Astrocyte (in vitro differentiated cells and primary cell): ENCODE measurements around the gene RPL39L. TPM values are rescaled to one million over a fixed set of nuclear protein-coding genes. Genes with fewer than 3 reads are reported as not detected.

Experiments used
- DNase-seq: peaks from one replicate; pipeline ENCODE4 v3.0.0-alpha.2; 2010; ENCODE audit warnings: low read depth
- FAIRE-seq: peaks from 2 replicates; lab custom pipeline; 2011; peaks lifted over from hg19 to GRCh38; lab: Jason Lieb, UNC
- H2AFZ ChIP-seq: 2 replicates; pipeline ENCODE4 v1.6.0; 2012; ENCODE audit warnings: low read depth, low read length, inconsistent platforms
- H3K27ac ChIP-seq: 2 replicates; pipeline ENCODE4 v1.5.1; 2011; ENCODE audit warnings: low read depth, low read length, inconsistent platforms
- H3K27me3 ChIP-seq: 2 replicates; pipeline ENCODE4 v1.6.0; 2011; ENCODE audit warnings: low read length, inconsistent platforms; ENCODE audit not compliant: insufficient read depth
- H3K36me3 ChIP-seq: 2 replicates; pipeline ENCODE4 v1.5.1; 2011; ENCODE audit warnings: low read length, inconsistent platforms; ENCODE audit not compliant: insufficient read depth
- H3K4me1 ChIP-seq: 2 replicates; pipeline ENCODE4 v1.5.1; 2011; ENCODE audit warnings: low read length, inconsistent platforms; ENCODE audit not compliant: insufficient read depth
- H3K4me2 ChIP-seq: 2 replicates; pipeline ENCODE4 v1.6.0; 2012; ENCODE audit warnings: low read length, inconsistent platforms
- H3K4me3 ChIP-seq: 2 replicates; pipeline ENCODE4 v1.5.1; 2011; ENCODE audit warnings: low read depth, mild to moderate bottlenecking, low read length, inconsistent platforms; ENCODE audit not compliant: insufficient read depth
- H3K79me2 ChIP-seq: 2 replicates; pipeline ENCODE4 v1.6.0; 2012; ENCODE audit warnings: mild to moderate bottlenecking, low read length, inconsistent platforms; ENCODE audit not compliant: insufficient read depth
- H3K9ac ChIP-seq: 2 replicates; pipeline ENCODE4 v1.6.0; 2012; ENCODE audit warnings: mild to moderate bottlenecking, low read length, inconsistent platforms
- H3K9me3 ChIP-seq: 2 replicates; pipeline ENCODE4 v1.5.1; 2012; ENCODE audit warnings: low read depth, mild to moderate bottlenecking, low read length, inconsistent platforms; ENCODE audit not compliant: insufficient read depth
- H4K20me1 ChIP-seq: 2 replicates; pipeline ENCODE4 v1.6.0; 2012; ENCODE audit warnings: low read length, inconsistent platforms; ENCODE audit not compliant: insufficient read depth
- H3K27ac Mint-ChIP-seq: one replicate; pipeline ENCODE4 v1.8.0; 2021; ENCODE audit warnings: mild to moderate bottlenecking, mixed read lengths; ENCODE audit not compliant: unreplicated experiment
- H3K27me3 Mint-ChIP-seq: one replicate; pipeline ENCODE4 v1.8.0; 2021; ENCODE audit warnings: low read depth, mixed read lengths; ENCODE audit not compliant: unreplicated experiment
- H3K36me3 Mint-ChIP-seq: one replicate; pipeline ENCODE4 v1.8.0; 2021; ENCODE audit warnings: low read depth, mixed read lengths; ENCODE audit not compliant: unreplicated experiment
- H3K4me1 Mint-ChIP-seq: one replicate; pipeline ENCODE4 v1.8.0; 2021; ENCODE audit warnings: low read depth, mixed read lengths; ENCODE audit not compliant: unreplicated experiment
- H3K4me3 Mint-ChIP-seq: one replicate; pipeline ENCODE4 v1.8.0; 2021; ENCODE audit warnings: mild to moderate bottlenecking, moderate library complexity, mixed read lengths; ENCODE audit not compliant: unreplicated experiment
- H3K9me3 Mint-ChIP-seq: one replicate; pipeline ENCODE4 v1.8.0; 2021; ENCODE audit warnings: mild to moderate bottlenecking, mixed read lengths; ENCODE audit not compliant: unreplicated experiment
- EZH2 ChIP-seq: IDR thresholded peaks from 2 replicates; pipeline ENCODE4 v1.6.1; 2012; ENCODE audit warnings: mild to moderate bottlenecking, low read length, inconsistent platforms; ENCODE audit not compliant: insufficient read depth
- total RNA-seq: library from RNA; stranded (reverse); gene quantifications from 2 replicates; pipeline ENCODE4 v1.2.1, GENCODE V29; 2021
- TF ChIP-seq, protein P1 (sequence below): IDR thresholded peaks from 2 replicates; pipeline ENCODE4 v1.5.1; 2011; ENCODE audit warnings: low read depth, mild to moderate bottlenecking, inconsistent platforms, low read length, moderate library complexity; ENCODE audit not compliant: insufficient read depth

Gene RPL39L
- total RNA-seq, 1 donor from 2014 or later, result 6.5 TPM

DNA sequence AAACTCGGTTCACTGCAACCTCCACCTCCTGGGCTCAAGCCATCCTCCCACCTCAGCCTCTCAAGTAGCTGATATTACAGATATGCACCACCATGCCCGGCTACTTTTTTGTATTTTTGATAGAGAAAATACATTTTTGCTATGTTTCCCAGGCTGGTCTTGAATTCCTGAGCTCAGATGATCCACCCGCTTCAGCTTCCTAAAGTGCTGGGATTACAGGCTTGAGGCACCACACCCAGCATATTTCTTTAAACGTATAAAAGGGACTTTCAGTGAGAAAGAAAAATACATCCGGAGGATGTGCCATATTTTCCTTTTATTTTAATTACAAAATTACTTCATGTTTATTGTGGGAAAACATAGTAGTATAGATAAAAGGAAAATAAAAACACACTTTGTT is 55.2 kb downstream of the RPL39L start:
- no peak overlapping the region for H2AFZ ChIP-seq
- H3K4me1 ChIP-seq, result no peaks in the 10 kb centered on the region
- H3K4me1 Mint-ChIP-seq, result peaks cover 1% of the 10 kb centered on the region
- no peaks in the 10 kb centered on the region for H4K20me1 ChIP-seq
- H3K27ac ChIP-seq, result no peak overlapping the region
- H3K27me3 ChIP-seq, result no peaks in the 10 kb centered on the region
- peaks cover 10% of the 10 kb centered on the region for H3K9me3 Mint-ChIP-seq
- no peaks in the 10 kb centered on the region for H3K9me3 ChIP-seq
- no peak overlapping the region for H3K4me3 Mint-ChIP-seq
- no peaks in the 10 kb centered on the region for H3K79me2 ChIP-seq
- no peak overlapping the region for H3K27ac Mint-ChIP-seq
- no peaks in the 10 kb centered on the region for H3K27me3 Mint-ChIP-seq
- H3K9ac ChIP-seq, result no peak overlapping the region
- FAIRE-seq (no peak), DNase-seq (no peak)
- TF ChIP-seq, protein P1, sequence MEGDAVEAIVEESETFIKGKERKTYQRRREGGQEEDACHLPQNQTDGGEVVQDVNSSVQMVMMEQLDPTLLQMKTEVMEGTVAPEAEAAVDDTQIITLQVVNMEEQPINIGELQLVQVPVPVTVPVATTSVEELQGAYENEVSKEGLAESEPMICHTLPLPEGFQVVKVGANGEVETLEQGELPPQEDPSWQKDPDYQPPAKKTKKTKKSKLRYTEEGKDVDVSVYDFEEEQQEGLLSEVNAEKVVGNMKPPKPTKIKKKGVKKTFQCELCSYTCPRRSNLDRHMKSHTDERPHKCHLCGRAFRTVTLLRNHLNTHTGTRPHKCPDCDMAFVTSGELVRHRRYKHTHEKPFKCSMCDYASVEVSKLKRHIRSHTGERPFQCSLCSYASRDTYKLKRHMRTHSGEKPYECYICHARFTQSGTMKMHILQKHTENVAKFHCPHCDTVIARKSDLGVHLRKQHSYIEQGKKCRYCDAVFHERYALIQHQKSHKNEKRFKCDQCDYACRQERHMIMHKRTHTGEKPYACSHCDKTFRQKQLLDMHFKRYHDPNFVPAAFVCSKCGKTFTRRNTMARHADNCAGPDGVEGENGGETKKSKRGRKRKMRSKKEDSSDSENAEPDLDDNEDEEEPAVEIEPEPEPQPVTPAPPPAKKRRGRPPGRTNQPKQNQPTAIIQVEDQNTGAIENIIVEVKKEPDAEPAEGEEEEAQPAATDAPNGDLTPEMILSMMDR, result no peak
- TF ChIP-seq EZH2, result no peak
- H3K36me3 ChIP-seq, result no peaks in the 10 kb centered on the region
- H3K4me2 ChIP-seq, result no peak overlapping the region
- no peak overlapping the region for H3K4me3 ChIP-seq
- no peaks in the 10 kb centered on the region for H3K36me3 Mint-ChIP-seq

DNA sequence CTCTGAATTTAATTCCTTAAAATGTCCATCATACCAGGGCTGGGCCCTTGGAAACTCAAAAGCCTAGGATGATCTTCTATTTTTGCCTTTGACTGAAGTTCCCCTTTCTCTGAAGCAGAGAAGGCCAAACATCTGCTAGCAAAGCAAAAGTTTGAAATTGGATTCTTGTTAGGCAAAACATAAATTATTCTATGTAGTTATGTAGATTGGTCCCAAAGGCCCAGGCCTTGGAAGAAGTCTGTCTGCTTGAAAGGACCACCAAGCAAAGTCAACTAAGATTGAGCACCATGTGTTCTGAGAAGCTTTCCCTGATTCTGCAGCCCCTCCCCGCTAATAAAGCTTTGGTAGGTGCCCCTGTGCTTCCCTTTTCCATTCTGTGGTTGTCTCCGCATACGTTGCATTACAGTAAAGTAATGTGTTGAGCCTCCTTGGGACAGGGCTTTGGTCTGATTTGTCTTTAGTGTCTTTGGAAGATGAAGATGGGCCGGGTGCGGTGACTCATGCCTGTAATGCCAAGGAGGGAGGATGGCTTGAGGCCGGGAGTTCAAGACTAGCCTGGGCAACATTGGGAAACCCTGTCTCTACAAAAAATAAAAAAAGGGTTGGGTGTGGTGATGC is 56.4 kb downstream of the RPL39L start:
- H3K9ac ChIP-seq, result no peak overlapping the region
- H3K27ac Mint-ChIP-seq, result no peak overlapping the region
- no peaks in the 10 kb centered on the region for H3K36me3 ChIP-seq
- H3K9me3 ChIP-seq, result no peaks in the 10 kb centered on the region
- DNase-seq (no peak), FAIRE-seq (no peak)
- no peaks in the 10 kb centered on the region for H3K36me3 Mint-ChIP-seq
- no peaks in the 10 kb centered on the region for H3K27me3 Mint-ChIP-seq
- H2AFZ ChIP-seq, result no peak overlapping the region
- H3K4me1 ChIP-seq, result no peaks in the 10 kb centered on the region
- no peak overlapping the region for H3K27ac ChIP-seq
- no peaks in the 10 kb centered on the region for H4K20me1 ChIP-seq
- no peaks in the 10 kb centered on the region for H3K27me3 ChIP-seq
- TF ChIP-seq, protein P1, result no peak
- no peak for TF ChIP-seq EZH2
- peaks cover 1% of the 10 kb centered on the region for H3K4me1 Mint-ChIP-seq
- H3K9me3 Mint-ChIP-seq, result peaks cover 6% of the 10 kb centered on the region
- no peak overlapping the region for H3K4me3 ChIP-seq
- H3K4me3 Mint-ChIP-seq, result no peak overlapping the region
- H3K79me2 ChIP-seq, result no peaks in the 10 kb centered on the region
- no peak overlapping the region for H3K4me2 ChIP-seq

DNA sequence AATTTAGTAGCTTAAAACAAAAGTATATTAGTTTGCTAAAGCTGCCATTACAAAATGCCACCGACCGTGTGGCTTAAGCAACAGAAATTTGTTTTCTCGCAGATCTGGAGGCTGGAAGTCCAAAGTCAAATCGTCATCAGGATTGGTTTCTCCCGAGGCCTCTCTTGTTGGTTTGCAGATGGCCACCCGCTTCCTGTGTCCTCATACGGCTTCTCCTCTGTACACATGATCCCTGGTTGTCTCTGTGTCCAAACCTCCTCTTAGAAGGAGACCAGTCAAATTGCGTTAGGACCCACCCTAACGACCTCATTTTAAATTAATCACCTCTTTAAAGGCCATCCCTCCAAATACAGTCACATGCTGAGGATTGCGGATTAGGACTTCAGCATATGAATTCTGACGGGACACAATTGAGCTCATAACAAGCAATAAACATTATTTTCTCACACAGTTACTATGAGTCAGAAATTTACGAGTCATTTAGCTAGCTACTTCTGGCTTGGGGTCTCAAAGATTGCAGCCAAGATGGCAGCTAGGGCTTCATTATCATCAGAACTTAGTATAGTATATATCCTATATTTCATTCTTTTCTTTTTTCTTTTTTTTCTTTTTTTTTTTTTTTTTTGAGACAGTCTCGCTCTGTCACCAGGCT is 58.4 kb downstream of the RPL39L start:
- H4K20me1 ChIP-seq, result no peaks in the 10 kb centered on the region
- FAIRE-seq, result no peak
- no peak for TF ChIP-seq EZH2
- TF ChIP-seq, protein P1, result no peak
- no peak for DNase-seq
- H3K9me3 Mint-ChIP-seq, result no peaks in the 10 kb centered on the region
- no peak overlapping the region for H3K27ac Mint-ChIP-seq
- H3K9me3 ChIP-seq, result no peaks in the 10 kb centered on the region
- no peaks in the 10 kb centered on the region for H3K79me2 ChIP-seq
- peaks cover 1% of the 10 kb centered on the region for H3K4me1 Mint-ChIP-seq
- no peak overlapping the region for H3K9ac ChIP-seq
- H3K4me1 ChIP-seq, result no peaks in the 10 kb centered on the region
- H3K36me3 Mint-ChIP-seq, result peaks cover 8% of the 10 kb centered on the region
- no peak overlapping the region for H3K27ac ChIP-seq
- no peaks in the 10 kb centered on the region for H3K27me3 ChIP-seq
- no peaks in the 10 kb centered on the region for H3K36me3 ChIP-seq
- no peak overlapping the region for H3K4me3 Mint-ChIP-seq
- no peak overlapping the region for H3K4me3 ChIP-seq
- H3K4me2 ChIP-seq, result no peak overlapping the region
- H3K27me3 Mint-ChIP-seq, result no peaks in the 10 kb centered on the region
- H2AFZ ChIP-seq, result no peak overlapping the region
